Epithelial cell of esophagus (primary cell): ENCODE data around the gene SEPTIN7.
"Not testable (repeated sequence)": the region's sequence is repeated elsewhere in the genome, so short reads cannot be mapped to it uniquely, and the experiment has no call there.

Source experiments
- DNase-seq: peaks from one replicate; pipeline ENCODE4 v3.0.0; 2010; ENCODE audit warnings: low read depth
- H3K4me3 ChIP-seq: 2 replicates; pipeline ENCODE4 v1.5.1; 2011; ENCODE audit warnings: mild to moderate bottlenecking, low read length, control low read depth
- CTCF ChIP-seq: IDR thresholded peaks from 2 replicates; pipeline ENCODE4 v1.5.1; 2011; ENCODE audit warnings: low read depth, mild to moderate bottlenecking, low read length, control low read depth, inconsistent platforms; ENCODE audit not compliant: insufficient read depth; ENCODE audit errors: missing control alignments

Gene SEPTIN7

DNA sequence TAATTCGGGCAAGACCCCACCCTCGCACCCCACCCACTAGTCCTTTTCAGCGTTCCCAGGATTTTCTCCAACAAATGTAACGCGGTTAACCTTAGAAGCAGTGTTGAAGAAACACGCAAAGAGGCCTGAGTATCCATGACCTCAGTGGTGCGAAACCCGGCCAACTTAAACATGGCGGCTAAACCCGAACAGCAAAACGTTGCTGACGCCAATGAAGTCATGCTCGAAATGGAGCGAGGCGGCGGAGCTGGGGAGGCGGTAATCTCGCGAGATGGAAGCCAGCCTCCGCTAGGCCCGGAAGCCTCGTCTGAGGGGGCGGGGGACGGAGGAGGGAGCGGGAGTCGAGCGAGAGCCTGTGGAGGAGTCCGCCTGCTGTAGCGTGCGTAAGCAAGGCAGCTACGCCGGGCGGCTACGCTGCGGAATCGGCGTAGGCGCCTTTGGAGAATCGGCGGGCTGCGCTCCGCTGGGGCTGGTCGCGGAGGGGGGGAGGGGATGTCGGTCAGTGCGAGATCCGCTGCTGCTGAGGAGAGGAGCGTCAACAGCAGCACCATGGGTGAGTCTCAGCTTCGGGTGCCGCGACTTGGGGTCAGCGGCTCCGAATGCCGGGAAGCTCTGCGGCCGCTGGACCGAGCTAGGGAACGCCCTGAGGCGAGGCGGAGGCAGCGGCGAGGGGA is at the start of gene SEPTIN7:
Gene SEPTIN7 (plus strand): TSS at position 340 of the 674 bp plus-strand sequence. CDS start 153 bp downstream, at position 493.
- H3K4me3 ChIP-seq = peak within 1 kb of the TSS; percentile 88
- DNase-seq = peak; percentile 99
- TF ChIP-seq CTCF = no peak

GRCh38 chr7:35752742-35753141 is 48.1 kb upstream of the SEPTIN7 start:
- DNase-seq = peak; percentile 23
- no peak overlapping the region for H3K4me3 ChIP-seq
- TF ChIP-seq CTCF = no peak

DNA sequence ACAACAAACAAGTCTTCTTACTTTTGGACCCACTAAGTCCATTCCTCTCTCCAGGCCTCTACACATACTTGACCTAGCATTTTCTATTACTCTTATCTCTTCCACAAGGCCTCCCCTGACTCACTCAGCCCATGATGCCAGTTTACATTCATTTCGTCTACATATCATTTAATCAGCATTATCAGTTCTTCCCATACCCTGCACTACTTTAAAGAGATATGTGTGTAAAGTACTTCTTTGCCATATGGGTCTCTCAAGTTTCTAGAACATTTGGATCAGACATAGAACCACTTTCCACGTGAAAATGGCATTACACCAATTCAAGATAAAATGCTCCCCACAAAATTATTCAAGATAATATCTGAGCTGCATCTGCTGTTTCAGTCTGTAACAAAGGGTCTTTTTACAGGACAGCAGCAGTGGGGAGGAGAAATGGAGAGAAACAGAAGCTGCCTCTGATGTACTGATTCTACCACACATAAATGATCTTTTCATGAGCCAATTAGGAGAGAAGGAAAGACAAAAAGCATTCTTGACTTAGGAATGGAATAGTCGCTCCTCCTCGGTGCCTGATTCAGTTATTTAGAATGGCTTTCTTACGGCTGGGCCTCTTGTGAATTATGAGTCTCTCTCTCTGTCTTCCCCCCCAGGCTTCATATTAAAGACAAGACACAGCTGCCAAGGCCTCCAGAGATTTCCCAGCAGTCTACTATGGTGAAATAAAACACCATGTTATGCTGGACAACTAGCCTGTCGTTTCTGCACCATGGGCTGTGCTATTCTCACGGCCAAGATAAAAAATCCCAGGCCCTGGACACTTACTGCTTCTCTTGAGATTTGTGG is 46.9 kb upstream of the SEPTIN7 start:
- TF ChIP-seq CTCF = no peak
- no peak overlapping the region for H3K4me3 ChIP-seq
- DNase-seq = no peak

DNA sequence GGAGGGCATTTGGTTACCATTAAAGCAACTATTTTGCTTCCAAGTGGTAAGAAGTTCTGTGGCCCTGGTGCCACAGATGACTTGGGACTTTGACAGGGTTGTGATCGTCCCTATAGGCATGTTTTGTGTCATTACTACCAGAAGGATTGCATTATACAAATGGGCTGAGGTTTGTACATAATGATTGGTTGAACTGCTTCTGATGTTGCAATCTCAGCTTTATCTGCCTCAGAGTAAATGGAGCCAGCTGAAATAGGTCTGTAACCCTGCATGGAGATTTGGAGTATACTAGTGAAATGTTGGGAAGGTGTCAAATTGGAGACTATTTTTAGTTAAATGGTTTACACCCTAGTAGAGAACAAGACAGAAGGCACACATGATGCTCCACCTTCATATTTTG is 46.1 kb upstream of the SEPTIN7 start:
- TF ChIP-seq CTCF = no peak
- no peak overlapping the region for H3K4me3 ChIP-seq
- no peak for DNase-seq

- no peak overlapping the region for H3K4me3 ChIP-seq
- no peak for DNase-seq
- no peak for TF ChIP-seq CTCF
These were observed 45.1 kb upstream of the SEPTIN7 start for GRCh38 chr7:35755711-35756110.

GRCh38 chr7:35756453-35756852 is 44.4 kb upstream of the SEPTIN7 start:
- DNase-seq, H3K4me3 ChIP-seq: not testable (repeated sequence)

DNA sequence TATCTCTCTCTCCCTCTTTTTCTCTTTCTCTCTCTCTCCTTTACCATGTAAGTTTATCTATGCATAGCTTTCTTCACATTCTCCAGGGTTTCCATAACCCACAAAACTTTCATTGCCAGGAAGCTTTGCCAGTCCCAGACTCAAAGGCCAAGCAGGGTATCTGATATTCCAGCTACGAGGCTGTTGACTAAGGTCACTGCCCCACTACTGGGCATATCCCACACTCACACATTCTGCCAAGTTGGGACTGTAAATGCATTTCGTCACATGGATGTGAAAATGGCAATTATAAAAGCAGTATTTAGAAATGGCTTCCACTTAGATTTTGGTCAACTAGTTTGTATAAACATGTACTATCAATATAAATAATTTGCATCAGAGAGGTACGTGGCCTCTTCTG is 43.3 kb upstream of the SEPTIN7 start:
- TF ChIP-seq CTCF = no peak
- no peak for DNase-seq
- H3K4me3 ChIP-seq = no peak overlapping the region
